GM10847 (cell line): Measurements from ENCODE around the gene NFE2.

Experiments used
- POLR2A ChIP-seq: IDR thresholded peaks from 2 replicates; pipeline ENCODE4 v1.6.1; 2011; ENCODE audit not compliant: insufficient read length; ENCODE audit errors: extremely low read depth

The NFE2 gene

DNA sequence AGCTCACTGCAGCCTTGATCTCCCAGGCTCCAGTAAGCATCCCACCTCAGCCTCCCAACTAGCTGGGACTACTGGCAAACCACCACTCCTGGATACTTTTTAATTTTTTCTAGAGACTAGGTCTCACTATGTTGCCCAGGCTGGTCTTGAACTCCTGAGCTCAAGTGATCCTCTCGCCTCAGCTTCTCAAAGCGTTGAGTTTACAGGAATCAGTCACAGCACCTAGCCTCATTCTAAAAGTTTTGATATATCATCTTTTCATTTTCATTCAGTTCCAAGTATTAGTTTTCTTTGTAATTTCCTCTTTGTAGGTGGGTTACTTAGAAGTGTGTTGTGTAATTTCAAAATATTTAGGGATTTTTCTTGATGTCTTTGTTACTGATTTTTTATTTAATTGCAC, 30.5 kb downstream of the NFE2 start:
- no peak for TF ChIP-seq POLR2A

DNA sequence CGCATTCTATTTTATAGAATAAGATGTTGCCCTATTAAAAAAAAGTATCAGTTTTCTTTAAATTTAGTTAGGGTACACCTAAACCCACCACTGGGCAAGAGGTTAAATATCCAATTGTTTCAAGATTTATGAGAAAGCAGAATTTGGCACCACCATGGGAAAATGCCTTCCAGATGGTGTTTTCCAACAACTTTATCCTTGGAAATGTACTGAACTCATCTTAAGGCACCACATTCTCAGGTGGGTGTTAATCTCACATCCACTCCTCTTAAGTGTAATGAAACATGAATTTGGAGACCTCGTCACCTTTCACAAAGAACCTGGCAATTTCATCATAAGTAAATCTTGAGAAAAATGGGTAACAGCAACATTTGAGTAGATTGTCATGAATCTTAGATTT, 34.0 kb downstream of the NFE2 start:
- TF ChIP-seq POLR2A, result no peak

- no peak for TF ChIP-seq POLR2A
Measured at GRCh38 chr12:54265364-54265812, 35.4 kb downstream of the NFE2 start.

DNA sequence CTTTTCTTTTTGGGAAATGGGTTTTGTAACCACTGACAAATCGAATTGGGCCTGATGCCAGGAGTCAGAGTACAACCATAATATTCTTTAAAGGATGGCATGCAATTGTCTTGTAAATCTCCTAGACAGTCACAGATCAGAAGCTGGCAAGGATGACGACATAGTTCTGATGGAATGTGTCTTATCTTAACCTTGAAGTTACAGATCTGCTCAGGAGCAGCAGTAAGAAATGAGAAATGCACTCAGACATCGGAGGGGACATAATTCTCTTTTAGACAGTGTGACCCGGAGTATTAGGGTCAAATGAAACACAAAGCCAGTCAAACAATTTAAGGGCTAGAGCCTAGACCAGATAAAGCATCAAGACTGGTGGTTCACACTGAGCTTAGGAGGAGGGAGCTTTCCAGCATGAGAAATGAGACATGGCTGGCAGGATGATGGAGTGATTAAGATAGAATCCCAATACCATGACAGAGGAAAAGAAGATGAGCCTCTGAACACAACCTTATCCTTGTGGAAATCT, 38.4 kb downstream of the NFE2 start:
- TF ChIP-seq POLR2A, result no peak

- TF ChIP-seq POLR2A, result no peak
Measured at GRCh38 chr12:54261815-54262402, 38.9 kb downstream of the NFE2 start.

DNA sequence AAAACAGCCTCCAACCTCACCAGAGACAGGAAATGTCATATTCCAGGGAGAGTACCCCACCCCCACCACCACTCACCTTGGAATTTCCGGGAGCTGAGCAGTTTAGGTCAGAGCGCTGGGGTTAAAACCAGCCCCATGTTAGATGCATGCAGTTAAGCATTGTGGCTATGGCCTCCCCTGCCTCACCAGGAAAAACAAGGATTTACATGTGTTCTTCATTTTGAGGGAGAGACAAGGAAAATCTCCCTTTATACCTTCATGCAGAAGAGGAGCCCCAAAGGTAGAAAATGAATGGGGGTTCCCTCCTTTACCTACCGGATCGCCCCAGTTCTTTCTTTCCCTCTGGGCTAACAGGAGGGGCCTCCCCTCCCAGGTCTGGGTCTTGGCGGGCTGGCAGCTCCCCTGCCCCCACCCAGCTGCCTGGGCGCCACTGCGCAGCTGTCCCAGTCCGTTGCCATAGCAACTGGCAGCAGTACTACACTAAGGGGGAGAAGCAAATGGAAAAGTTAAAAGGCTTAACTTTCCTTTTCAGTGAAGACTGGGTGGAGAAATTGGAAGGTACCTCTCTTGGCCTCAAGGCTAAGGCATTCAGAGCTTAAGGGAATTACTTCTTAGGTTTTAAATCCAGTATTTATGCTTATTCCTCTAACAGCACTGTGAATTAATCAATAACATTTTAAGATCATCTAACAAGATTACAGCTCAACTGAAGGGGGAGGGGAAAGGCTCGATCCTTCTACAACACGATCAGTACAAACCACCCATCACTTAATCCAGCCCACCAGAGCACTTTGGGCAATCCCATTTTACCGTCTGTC, 41.4 kb downstream of the NFE2 start:
- TF ChIP-seq POLR2A, result no peak

- TF ChIP-seq POLR2A, result no peak
Measured at GRCh38 chr12:54258201-54258681, 42.6 kb downstream of the NFE2 start.

DNA sequence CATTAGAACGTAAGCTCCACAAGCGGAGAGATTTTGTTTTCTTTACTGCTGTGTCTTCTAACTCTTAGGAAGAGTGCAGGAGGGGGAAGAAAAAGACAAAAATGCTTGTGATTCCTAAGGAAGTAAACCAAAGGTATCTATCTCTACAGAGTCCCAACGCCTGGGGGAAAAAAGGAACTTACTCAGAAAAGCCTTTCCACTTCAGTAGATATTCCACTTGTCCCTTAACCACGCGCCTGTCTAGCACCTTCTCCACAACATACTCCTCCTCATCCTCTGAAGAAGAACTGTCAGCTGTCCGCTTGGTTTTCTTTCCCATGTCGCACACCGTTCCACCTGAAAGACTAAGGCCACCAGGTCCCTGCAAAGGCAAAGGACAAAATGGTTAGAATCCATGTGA, 43.5 kb downstream of the NFE2 start:
- no peak for TF ChIP-seq POLR2A

GRCh38 chr12:54253240-54253639, 47.6 kb downstream of the NFE2 start:
- no peak for TF ChIP-seq POLR2A

GRCh38 chr12:54251667-54252284, 49.0 kb downstream of the NFE2 start:
- no peak for TF ChIP-seq POLR2A

- TF ChIP-seq POLR2A, result no peak
Measured at GRCh38 chr12:54249489-54249888, 51.3 kb downstream of the NFE2 start.

DNA sequence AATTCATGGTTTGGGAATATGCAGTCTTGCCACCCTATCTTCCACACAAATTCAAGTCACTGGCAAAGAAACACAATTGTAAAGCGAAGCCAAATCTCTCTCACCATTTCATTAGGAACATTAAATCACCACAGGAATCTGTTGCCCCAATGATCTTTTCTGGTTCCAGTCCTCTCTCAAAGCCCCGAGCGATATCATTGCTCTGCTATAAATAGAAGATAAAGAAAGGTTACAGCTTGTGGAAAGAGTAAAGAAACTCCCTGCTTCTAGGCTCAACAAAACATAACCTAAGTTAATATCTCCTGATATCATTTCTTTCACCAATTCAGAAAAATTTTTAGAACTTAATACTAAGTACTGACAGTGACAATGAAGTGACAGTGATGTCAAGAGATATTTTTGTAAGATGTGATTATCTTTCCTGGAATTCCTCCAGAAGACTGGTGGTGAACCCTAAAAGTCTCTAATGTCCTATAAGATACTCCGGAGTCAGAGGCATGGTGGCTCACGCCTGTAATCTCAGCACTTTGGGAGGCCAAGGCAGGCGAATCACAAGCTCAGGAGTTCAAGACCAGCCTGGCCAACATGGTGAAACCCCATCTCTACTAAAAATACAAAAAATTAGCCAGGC, 54.7 kb downstream of the NFE2 start:
- no peak for TF ChIP-seq POLR2A
